ENCODE data around the gene COX6A1. TPM values are rescaled to one million over a fixed set of nuclear protein-coding genes. Genes with fewer than 3 reads are reported as not detected.

The COX6A1 gene
- total RNA-seq (2014; rRNA removed; shearing (Covaris generic)) (393 and 422 TPM in 2 replicates), polyA plus RNA-seq (2016; fragmentation: Nextera tagmentation; extraction: Ambion mirVana) (1,484 and 1,643 TPM in 2 replicates)
- long read RNA-seq, transcript COX6A1-201 (3 exons, 572 nt): major isoform, 243 of 243 reads
- long read RNA-seq, partial matches to known transcripts: 0 of 243 reads
- long read RNA-seq, other reads (novel, unspliced or antisense): 0 of 243 reads

DNA sequence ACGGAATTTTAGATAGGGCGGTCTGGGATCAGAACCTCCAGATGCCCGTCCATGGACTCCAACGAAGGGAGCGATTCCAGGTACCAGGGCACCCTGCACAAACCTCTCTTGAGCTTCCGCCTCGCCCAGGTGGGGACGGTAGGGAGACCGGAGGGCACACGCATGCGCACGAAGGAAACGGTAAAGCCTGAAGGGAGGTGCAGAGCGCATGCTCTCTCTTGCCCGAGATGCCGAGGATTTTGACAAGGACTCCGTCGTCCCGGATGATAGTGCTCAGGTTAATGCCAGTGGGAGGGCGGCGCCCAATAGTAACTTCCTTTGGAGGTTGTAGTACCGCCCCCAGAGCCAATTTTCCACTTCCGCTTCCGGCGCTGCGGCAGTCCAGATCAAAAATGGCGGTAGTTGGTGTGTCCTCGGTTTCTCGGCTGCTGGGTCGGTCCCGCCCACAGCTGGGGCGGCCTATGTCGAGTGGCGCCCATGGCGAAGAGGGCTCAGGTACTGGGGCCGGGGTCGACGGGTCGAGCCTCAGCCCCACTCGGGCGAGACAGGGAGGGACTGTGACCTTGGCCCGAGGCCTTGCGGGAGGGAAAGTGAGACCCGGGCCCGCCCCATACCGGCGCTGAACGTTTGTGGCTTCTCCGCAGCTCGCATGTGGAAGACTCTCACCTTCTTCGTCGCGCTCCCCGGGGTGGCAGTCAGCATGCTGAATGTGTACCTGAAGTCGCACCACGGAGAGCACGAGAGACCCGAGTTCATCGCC, at the start of gene COX6A1:
Gene COX6A1, plus strand, starts transcription at position 379 of the 760 bp plus-strand sequence. Its CDS starts 14 bp downstream, at position 393.
- no peaks in the 10 kb centered on the region for H3K27me3 ChIP-seq (ENCODE audit: insufficient read depth)
- H3K27ac ChIP-seq (ENCODE audit: low read depth): peak within 1 kb of the TSS; percentile 29; the same call in 1 of the 2 replicates
- H3K79me2 ChIP-seq (replicated peaks; ENCODE audit: insufficient read depth): peaks cover 34% of the 10 kb centered on the region
- Mint-ChIP-seq H3K36me3 (ENCODE audit: low read depth) (peaks cover 27% of the 10 kb centered on the region), H3K9me3 (no peaks in the 10 kb centered on the region), H3K27me3 (ENCODE audit: insufficient read depth, low read depth, poor library complexity) (peaks cover 9% of the 10 kb centered on the region), H3K4me1 (peaks cover 8% of the 10 kb centered on the region), H3K27ac (peak within 1 kb of the TSS; percentile 87), H3K4me3 (peak within 1 kb of the TSS; percentile 89)
- peak within 1 kb of the TSS; percentile 86 for H3K4me3 ChIP-seq
- peak within 1 kb of the TSS; percentile 96 for H3K4me2 ChIP-seq
- peaks cover 13% of the 10 kb centered on the region for H3F3A ChIP-seq (replicated peaks; ENCODE audit: low read depth)
- DNase-seq (ENCODE audit: low spot score) (peak; percentile 100), ATAC-seq (peak; percentile 94)
- H3K9me2 ChIP-seq (ENCODE audit: insufficient read depth): no peaks in the 10 kb centered on the region
- peaks cover 34% of the 10 kb centered on the region for H4K20me1 ChIP-seq (replicated peaks; ENCODE audit: insufficient read depth)
- peak within 1 kb of the TSS; percentile 33 for H2AFZ ChIP-seq
- H3K4me1 ChIP-seq (ENCODE audit: insufficient read depth): peaks cover 5% of the 10 kb centered on the region
- TF ChIP-seq EZH2phosphoT487 (IDR thresholded peaks at IDR 0.05; ENCODE audit: unreplicated experiment) (no peak), STAT1 (IDR thresholded peaks at IDR 0.05; ENCODE audit: unreplicated experiment) (no peak), POLR2AphosphoS5 (IDR thresholded peaks at IDR 0.05; ENCODE audit: low read depth) (peak; percentile 89), ZNF331 (CRISPR knock-in tag; IDR thresholded peaks at IDR 0.05; ENCODE audit: low read depth) (no peak), JUNB (IDR thresholded peaks at IDR 0.05; ENCODE audit: unreplicated experiment) (no peak), EZH2 (IDR thresholded peaks at IDR 0.05; ENCODE audit: low read depth, unreplicated experiment) (no peak), ZNF114 (CRISPR knock-in tag; IDR thresholded peaks at IDR 0.05) (no peak), NANOG (IDR thresholded peaks at IDR 0.05; ENCODE audit: borderline replicate concordance) (peak; percentile 55; the same call in 1 of the 2 replicates), CREB1 (CRISPR knock-in tag; IDR thresholded peaks at IDR 0.05; ENCODE audit: low read depth) (no peak)
- TF ChIP-seq, protein P1, sequence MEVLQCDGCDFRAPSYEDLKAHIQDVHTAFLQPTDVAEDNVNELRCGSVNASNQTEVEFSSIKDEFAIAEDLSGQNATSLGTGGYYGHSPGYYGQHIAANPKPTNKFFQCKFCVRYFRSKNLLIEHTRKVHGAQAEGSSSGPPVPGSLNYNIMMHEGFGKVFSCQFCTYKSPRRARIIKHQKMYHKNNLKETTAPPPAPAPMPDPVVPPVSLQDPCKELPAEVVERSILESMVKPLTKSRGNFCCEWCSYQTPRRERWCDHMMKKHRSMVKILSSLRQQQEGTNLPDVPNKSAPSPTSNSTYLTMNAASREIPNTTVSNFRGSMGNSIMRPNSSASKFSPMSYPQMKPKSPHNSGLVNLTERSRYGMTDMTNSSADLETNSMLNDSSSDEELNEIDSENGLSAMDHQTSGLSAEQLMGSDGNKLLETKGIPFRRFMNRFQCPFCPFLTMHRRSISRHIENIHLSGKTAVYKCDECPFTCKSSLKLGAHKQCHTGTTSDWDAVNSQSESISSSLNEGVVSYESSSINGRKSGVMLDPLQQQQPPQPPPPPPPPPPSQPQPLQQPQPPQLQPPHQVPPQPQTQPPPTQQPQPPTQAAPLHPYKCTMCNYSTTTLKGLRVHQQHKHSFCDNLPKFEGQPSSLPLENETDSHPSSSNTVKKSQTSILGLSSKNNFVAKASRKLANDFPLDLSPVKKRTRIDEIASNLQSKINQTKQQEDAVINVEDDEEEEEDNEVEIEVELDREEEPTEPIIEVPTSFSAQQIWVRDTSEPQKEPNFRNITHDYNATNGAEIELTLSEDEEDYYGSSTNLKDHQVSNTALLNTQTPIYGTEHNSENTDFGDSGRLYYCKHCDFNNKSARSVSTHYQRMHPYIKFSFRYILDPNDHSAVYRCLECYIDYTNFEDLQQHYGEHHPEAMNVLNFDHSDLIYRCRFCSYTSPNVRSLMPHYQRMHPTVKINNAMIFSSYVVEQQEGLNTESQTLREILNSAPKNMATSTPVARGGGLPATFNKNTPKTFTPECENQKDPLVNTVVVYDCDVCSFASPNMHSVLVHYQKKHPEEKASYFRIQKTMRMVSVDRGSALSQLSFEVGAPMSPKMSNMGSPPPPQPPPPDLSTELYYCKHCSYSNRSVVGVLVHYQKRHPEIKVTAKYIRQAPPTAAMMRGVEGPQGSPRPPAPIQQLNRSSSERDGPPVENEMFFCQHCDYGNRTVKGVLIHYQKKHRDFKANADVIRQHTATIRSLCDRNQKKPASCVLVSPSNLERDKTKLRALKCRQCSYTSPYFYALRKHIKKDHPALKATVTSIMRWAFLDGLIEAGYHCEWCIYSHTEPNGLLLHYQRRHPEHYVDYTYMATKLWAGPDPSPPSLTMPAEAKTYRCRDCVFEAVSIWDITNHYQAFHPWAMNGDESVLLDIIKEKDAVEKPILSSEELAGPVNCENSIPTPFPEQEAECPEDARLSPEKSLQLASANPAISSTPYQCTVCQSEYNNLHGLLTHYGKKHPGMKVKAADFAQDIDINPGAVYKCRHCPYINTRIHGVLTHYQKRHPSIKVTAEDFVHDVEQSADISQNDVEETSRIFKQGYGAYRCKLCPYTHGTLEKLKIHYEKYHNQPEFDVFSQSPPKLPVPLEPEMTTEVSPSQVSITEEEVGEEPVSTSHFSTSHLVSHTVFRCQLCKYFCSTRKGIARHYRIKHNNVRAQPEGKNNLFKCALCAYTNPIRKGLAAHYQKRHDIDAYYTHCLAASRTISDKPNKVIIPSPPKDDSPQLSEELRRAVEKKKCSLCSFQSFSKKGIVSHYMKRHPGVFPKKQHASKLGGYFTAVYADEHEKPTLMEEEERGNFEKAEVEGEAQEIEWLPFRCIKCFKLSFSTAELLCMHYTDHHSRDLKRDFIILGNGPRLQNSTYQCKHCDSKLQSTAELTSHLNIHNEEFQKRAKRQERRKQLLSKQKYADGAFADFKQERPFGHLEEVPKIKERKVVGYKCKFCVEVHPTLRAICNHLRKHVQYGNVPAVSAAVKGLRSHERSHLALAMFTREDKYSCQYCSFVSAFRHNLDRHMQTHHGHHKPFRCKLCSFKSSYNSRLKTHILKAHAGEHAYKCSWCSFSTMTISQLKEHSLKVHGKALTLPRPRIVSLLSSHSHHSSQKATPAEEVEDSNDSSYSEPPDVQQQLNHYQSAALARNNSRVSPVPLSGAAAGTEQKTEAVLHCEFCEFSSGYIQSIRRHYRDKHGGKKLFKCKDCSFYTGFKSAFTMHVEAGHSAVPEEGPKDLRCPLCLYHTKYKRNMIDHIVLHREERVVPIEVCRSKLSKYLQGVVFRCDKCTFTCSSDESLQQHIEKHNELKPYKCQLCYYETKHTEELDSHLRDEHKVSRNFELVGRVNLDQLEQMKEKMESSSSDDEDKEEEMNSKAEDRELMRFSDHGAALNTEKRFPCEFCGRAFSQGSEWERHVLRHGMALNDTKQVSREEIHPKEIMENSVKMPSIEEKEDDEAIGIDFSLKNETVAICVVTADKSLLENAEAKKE (CRISPR knock-in tag; IDR thresholded peaks at IDR 0.05): no peak
- TF ChIP-seq, protein P2, sequence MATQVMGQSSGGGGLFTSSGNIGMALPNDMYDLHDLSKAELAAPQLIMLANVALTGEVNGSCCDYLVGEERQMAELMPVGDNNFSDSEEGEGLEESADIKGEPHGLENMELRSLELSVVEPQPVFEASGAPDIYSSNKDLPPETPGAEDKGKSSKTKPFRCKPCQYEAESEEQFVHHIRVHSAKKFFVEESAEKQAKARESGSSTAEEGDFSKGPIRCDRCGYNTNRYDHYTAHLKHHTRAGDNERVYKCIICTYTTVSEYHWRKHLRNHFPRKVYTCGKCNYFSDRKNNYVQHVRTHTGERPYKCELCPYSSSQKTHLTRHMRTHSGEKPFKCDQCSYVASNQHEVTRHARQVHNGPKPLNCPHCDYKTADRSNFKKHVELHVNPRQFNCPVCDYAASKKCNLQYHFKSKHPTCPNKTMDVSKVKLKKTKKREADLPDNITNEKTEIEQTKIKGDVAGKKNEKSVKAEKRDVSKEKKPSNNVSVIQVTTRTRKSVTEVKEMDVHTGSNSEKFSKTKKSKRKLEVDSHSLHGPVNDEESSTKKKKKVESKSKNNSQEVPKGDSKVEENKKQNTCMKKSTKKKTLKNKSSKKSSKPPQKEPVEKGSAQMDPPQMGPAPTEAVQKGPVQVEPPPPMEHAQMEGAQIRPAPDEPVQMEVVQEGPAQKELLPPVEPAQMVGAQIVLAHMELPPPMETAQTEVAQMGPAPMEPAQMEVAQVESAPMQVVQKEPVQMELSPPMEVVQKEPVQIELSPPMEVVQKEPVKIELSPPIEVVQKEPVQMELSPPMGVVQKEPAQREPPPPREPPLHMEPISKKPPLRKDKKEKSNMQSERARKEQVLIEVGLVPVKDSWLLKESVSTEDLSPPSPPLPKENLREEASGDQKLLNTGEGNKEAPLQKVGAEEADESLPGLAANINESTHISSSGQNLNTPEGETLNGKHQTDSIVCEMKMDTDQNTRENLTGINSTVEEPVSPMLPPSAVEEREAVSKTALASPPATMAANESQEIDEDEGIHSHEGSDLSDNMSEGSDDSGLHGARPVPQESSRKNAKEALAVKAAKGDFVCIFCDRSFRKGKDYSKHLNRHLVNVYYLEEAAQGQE (IDR thresholded peaks at IDR 0.05; ENCODE audit: unreplicated experiment): no peak
- TF ChIP-seq, protein P3, sequence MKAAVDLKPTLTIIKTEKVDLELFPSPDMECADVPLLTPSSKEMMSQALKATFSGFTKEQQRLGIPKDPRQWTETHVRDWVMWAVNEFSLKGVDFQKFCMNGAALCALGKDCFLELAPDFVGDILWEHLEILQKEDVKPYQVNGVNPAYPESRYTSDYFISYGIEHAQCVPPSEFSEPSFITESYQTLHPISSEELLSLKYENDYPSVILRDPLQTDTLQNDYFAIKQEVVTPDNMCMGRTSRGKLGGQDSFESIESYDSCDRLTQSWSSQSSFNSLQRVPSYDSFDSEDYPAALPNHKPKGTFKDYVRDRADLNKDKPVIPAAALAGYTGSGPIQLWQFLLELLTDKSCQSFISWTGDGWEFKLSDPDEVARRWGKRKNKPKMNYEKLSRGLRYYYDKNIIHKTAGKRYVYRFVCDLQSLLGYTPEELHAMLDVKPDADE (IDR thresholded peaks at IDR 0.05): peak; percentile 83
- TF ChIP-seq, protein P4, sequence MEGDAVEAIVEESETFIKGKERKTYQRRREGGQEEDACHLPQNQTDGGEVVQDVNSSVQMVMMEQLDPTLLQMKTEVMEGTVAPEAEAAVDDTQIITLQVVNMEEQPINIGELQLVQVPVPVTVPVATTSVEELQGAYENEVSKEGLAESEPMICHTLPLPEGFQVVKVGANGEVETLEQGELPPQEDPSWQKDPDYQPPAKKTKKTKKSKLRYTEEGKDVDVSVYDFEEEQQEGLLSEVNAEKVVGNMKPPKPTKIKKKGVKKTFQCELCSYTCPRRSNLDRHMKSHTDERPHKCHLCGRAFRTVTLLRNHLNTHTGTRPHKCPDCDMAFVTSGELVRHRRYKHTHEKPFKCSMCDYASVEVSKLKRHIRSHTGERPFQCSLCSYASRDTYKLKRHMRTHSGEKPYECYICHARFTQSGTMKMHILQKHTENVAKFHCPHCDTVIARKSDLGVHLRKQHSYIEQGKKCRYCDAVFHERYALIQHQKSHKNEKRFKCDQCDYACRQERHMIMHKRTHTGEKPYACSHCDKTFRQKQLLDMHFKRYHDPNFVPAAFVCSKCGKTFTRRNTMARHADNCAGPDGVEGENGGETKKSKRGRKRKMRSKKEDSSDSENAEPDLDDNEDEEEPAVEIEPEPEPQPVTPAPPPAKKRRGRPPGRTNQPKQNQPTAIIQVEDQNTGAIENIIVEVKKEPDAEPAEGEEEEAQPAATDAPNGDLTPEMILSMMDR (conservative IDR thresholded peaks at IDR 0.05; ENCODE audit: low read depth in 2 of 2): 0 out of 4 replicates have a peak, but pooled peaks of 1 of the 2 experiments have one; percentile 21
- H3K36me3 ChIP-seq (ENCODE audit: insufficient read depth): peaks cover 17% of the 10 kb centered on the region
